OCI-LY7 (cell line): ENCODE data around the gene ST3GAL3. TPM values are rescaled to one million over a fixed set of nuclear protein-coding genes. Genes with fewer than 3 reads are reported as not detected.

Source experiments
- BruUV-seq: library from RNA; stranded (reverse); fragments of 400-500 nt; replicated peaks from 2 replicates; lab custom pipeline; 2021; lab: Mats Ljungman, UMichigan
- CTCF ChIA-PET: fragments of 300-600 bp; sonication (Branson Sonifier 250); formaldehyde crosslinking; loops from one replicate; lab custom pipeline; 2022; ENCODE audit warnings: antibody characterized with exemption; ENCODE audit not compliant: unreplicated experiment; lab: Charles Lee
- POLR2A ChIA-PET: fragments of 300-600 bp; sonication (Branson Sonifier 250); formaldehyde crosslinking; loops from one replicate; lab custom pipeline; 2022; ENCODE audit warnings: antibody characterized with exemption; lab: Charles Lee
- DNase-seq: peaks from one replicate; pipeline ENCODE4 v3.0.0-alpha.2; 2015; ENCODE audit warnings: low spot score
- H2AFZ ChIP-seq: fragments of 200-600 bp; sonication (generic), shearing (Covaris generic); 2 replicates; pipeline ENCODE4 v1.6.1; 2014; ENCODE audit warnings: mild to moderate bottlenecking, antibody characterized with exemption, low read length, moderate library complexity
- H3K27ac ChIP-seq: fragments of 200-600 bp; sonication (generic); 2 replicates; pipeline ENCODE4 v1.5.1; 2014; ENCODE audit warnings: mixed run types, low read depth, mild to moderate bottlenecking, moderate library complexity, low read length, inconsistent platforms; ENCODE audit not compliant: poor library complexity, severe bottlenecking
- H3K36me3 ChIP-seq: fragments of 200-600 bp; sonication (generic); 2 replicates; pipeline ENCODE4 v1.6.1; 2014; ENCODE audit warnings: mild to moderate bottlenecking, antibody characterized with exemption, low read length, moderate library complexity, mixed read lengths; ENCODE audit not compliant: insufficient read depth
- H3K4me1 ChIP-seq: fragments of 200-600 bp; sonication (generic); 2 replicates; pipeline ENCODE4 v1.5.1; 2014; ENCODE audit warnings: mild to moderate bottlenecking, low read length; ENCODE audit not compliant: insufficient read depth, poor library complexity, severe bottlenecking
- H3K4me2 ChIP-seq: fragments of 200-600 bp; sonication (generic); 2 replicates; pipeline ENCODE4 v1.6.1; 2014; ENCODE audit warnings: mild to moderate bottlenecking, low read length
- H3K4me3 ChIP-seq: fragments of 200-600 bp; sonication (generic); 2 replicates; pipeline ENCODE4 v1.5.1; 2014; ENCODE audit warnings: mild to moderate bottlenecking, low read depth, low read length; ENCODE audit not compliant: poor library complexity, severe bottlenecking
- H3K79me2 ChIP-seq: fragments of 200-600 bp; sonication (generic); 2 replicates; pipeline ENCODE4 v1.6.1; 2016; ENCODE audit warnings: low read depth, mild to moderate bottlenecking, low read length, moderate library complexity, mixed read lengths; ENCODE audit not compliant: insufficient read depth
- H3K9me2 ChIP-seq: fragments of 200-600 bp; sonication (generic); 2 replicates; pipeline ENCODE4 v1.6.1; 2016; ENCODE audit warnings: mild to moderate bottlenecking, low read length, mixed read lengths; ENCODE audit not compliant: insufficient read depth
- H3K9me3 ChIP-seq: fragments of 200-600 bp; sonication (generic); 2 replicates; pipeline ENCODE4 v1.6.1; 2014; ENCODE audit warnings: mild to moderate bottlenecking, mixed run types, low read length, mixed read lengths
- H4K20me1 ChIP-seq: fragments of 200-600 bp; sonication (generic); 2 replicates; pipeline ENCODE4 v1.6.1; 2014; ENCODE audit warnings: mild to moderate bottlenecking, antibody characterized with exemption, low read length, moderate library complexity, mixed read lengths; ENCODE audit not compliant: insufficient read depth
- EZH2phosphoT487 ChIP-seq: fragments of 200-600 bp; sonication (generic); IDR thresholded peaks from 2 replicates; pipeline ENCODE4 v1.6.1; 2018; ENCODE audit warnings: low read depth, borderline replicate concordance, mild to moderate bottlenecking, mixed run types, antibody characterized with exemption, low read length, moderate library complexity, mixed read lengths
- intact Hi-C: fragments of 100-400 bp; cut with micrococcal nuclease; formaldehyde crosslinking; loops from one replicate; pipeline ENCODE4 v1.10.0; 2022; ENCODE audit not compliant: unreplicated experiment
- total RNA-seq, 2 experiments: library from RNA; depleted of rRNA in 1 of 2; stranded (reverse); fragments of >200 nt in 1 of 2; shearing (Covaris generic) in 1 of 2; gene quantifications; 2 replicates each; pipeline ENCODE4 v1.2.3, GENCODE V29; 2014 to 2022
- TF ChIP-seq, protein P1 (sequence below): fragments of 200-600 bp; sonication (generic); conservative IDR thresholded peaks from 2 replicates; pipeline ENCODE4 v1.5.1; 2014; ENCODE audit warnings: mild to moderate bottlenecking, antibody characterized with exemption, low read length, moderate library complexity, mixed read lengths

The ST3GAL3 gene
- total RNA-seq, 2 experiments from 2014 or later, result 24.0 to 45.0 TPM

DNA sequence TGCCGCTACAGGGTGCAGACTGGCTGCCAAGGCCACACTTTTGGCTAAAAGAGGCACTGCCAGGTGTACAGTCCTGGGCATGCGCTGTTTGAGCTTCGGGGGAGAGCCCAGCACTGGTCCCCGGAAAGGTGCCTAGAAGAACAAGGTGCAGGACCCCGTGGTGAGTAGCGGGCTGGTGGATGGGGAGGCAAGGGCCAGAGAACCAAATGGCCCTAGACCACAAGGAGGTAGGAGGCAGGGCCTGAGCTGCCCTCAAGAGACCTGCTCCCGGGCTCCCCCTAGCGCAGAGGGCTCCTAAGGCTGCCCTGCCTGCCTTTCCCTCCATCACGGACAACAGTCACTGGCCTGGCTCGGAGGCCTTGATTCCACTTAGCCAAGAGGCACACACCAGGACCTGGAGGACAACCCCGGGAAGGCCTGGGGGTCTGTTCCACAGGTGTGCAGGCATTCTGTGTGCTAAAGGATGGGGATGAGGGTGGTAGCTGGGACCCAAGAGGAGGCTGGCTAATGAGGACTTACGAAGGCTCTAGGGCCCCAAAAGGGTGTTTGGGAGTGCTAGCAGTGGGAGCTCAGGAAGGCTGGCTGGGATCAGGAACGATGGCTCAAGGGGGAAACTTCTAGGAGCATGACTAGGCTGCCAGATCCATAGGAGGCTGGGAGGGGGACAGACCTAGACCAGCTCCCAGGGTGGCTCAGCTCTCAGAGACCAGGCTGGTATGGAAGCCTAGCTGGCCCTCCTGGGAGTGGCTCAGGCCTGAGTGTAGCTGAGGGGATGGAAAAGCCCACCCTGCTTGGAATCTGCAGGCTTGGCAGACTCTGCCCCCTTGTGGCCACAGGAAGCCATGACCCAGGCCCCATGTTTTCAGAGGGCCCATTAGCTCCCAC lies 227.0 kb downstream of the ST3GAL3 start:
- Histone ChIP-seq H3K9me3 (no peaks in the 10 kb centered on the region), H3K4me2 (peak overlapping the region; percentile 17; the same call in 1 of the 2 replicates), H2AFZ (no peak overlapping the region), H3K4me1 (no peaks in the 10 kb centered on the region), H3K9me2 (no peaks in the 10 kb centered on the region), H3K79me2 (no peaks in the 10 kb centered on the region), H3K27ac (no peak overlapping the region), H3K36me3 (no peaks in the 10 kb centered on the region), H3K4me3 (no peak overlapping the region), H4K20me1 (no peaks in the 10 kb centered on the region)
- DNase-seq, result peak; percentile 70
- BruUV-seq, result no TSS peak
- POLR2A ChIA-PET, result interaction anchor here (0.6 to 1.2 kb wide), 5 partner anchors 108 to 236 kb away, joined by 3 to 4 read pairs (median 3); partner anchors contain the start of gene ST3GAL3
- TF ChIP-seq EZH2phosphoT487, result no peak
- TF ChIP-seq, protein P1, sequence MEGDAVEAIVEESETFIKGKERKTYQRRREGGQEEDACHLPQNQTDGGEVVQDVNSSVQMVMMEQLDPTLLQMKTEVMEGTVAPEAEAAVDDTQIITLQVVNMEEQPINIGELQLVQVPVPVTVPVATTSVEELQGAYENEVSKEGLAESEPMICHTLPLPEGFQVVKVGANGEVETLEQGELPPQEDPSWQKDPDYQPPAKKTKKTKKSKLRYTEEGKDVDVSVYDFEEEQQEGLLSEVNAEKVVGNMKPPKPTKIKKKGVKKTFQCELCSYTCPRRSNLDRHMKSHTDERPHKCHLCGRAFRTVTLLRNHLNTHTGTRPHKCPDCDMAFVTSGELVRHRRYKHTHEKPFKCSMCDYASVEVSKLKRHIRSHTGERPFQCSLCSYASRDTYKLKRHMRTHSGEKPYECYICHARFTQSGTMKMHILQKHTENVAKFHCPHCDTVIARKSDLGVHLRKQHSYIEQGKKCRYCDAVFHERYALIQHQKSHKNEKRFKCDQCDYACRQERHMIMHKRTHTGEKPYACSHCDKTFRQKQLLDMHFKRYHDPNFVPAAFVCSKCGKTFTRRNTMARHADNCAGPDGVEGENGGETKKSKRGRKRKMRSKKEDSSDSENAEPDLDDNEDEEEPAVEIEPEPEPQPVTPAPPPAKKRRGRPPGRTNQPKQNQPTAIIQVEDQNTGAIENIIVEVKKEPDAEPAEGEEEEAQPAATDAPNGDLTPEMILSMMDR, result peak; percentile 82
- CTCF ChIA-PET, result interaction anchor here (0.6 to 2.2 kb wide), 10 partner anchors 9 to 283 kb away, joined by 3 to 40 read pairs (median 4); partner anchors contain the start of gene IPO13
- intact Hi-C loops, result loop anchor here (1.0 to 5.0 kb wide), 4 partner anchors 97 to 707 kb away; no protein-coding TSS in a partner anchor

DNA sequence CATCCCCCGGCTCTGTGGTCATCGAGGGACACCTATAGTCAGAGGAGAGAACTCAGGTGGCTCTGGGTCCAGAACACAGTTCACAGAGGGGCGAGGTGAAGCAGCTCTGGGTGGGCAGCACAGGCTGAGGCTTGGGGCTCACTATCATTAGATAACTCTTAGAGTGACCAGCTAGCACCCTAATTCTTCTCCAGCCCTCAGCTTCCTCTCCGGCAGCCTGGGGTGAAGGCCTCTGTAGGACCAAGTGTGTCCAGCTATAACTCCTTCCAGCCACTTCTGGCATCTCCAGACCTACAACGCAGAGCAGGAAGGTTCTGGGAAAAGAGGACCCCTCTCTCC lies 227.6 kb downstream of the ST3GAL3 start:
- Histone ChIP-seq H3K4me2 (no peak overlapping the region), H3K9me2 (no peaks in the 10 kb centered on the region), H3K36me3 (no peaks in the 10 kb centered on the region), H3K9me3 (no peaks in the 10 kb centered on the region), H3K79me2 (no peaks in the 10 kb centered on the region), H3K27ac (no peak overlapping the region), H3K4me3 (no peak overlapping the region), H3K4me1 (no peaks in the 10 kb centered on the region), H2AFZ (no peak overlapping the region), H4K20me1 (no peaks in the 10 kb centered on the region)
- no TSS peak for BruUV-seq
- POLR2A ChIA-PET, result interaction anchor here (0.6 to 1.2 kb wide), 6 partner anchors 107 to 237 kb away, joined by 3 to 4 read pairs (median 3); partner anchors contain the start of gene ST3GAL3
- CTCF ChIA-PET, result interaction anchor here (0.6 to 2.2 kb wide), 9 partner anchors 9 to 284 kb away, joined by 3 to 40 read pairs (median 4); partner anchors contain the start of gene IPO13
- no peak for DNase-seq
- TF ChIP-seq, protein P1, result no peak; the same call in 1 of the 2 replicates
- TF ChIP-seq EZH2phosphoT487, result no peak
- intact Hi-C loops, result loop anchor here (1.0 to 5.0 kb wide), 4 partner anchors 98 to 708 kb away; no protein-coding TSS in a partner anchor
